Measurements from ENCODE around the gene TTC21B.

Gene TTC21B

DNA sequence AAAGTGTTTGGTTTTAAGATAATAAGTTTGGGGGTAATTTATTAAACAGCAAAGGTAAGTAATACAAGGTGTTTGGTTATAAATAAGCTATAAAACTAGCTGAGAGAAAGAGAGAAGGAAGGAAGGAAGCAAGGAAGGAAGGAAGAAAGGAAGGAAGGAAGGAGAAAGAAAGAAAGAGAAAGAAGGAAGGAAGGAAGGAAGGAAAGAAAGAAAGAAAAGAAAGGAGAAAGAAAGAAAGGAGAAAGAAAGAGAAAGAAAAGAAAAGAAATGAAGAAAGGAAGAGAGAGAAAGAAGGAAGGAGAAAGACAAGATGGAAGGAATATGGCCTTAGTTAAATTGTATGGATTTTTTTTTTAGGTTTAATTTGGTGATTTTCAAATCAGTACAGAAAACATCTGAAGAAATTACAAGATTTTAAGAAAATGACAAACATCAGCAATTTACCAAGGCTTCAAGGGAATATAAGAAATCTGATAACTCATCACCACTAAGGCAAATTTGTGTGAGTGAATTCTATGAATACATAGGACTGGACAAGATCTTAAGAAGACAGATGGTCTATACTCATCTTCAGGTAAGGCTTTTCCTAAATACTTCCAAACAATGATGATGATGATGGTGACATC, 113.1 kb downstream of the TTC21B start:
- Mint-ChIP-seq H3K4me3 (no peak overlapping the region), H3K36me3 (no peaks in the 10 kb centered on the region), H3K9me3 (no peaks in the 10 kb centered on the region), H3K4me1 (no peaks in the 10 kb centered on the region), H3K27me3 (no peaks in the 10 kb centered on the region), H3K27ac (no peak overlapping the region)

- Mint-ChIP-seq H3K27ac (no peak overlapping the region), H3K4me1 (no peaks in the 10 kb centered on the region)
These were observed 114.0 kb downstream of the TTC21B start for GRCh38 chr2:165839610-165840009.

GRCh38 chr2:165837122-165837521, 116.5 kb downstream of the TTC21B start:
- no peaks in the 10 kb centered on the region for H3K4me1 Mint-ChIP-seq
- no peaks in the 10 kb centered on the region for H3K9me3 Mint-ChIP-seq
- H3K27ac Mint-ChIP-seq, result no peak overlapping the region
- H3K4me3 Mint-ChIP-seq, result no peak overlapping the region
- no peaks in the 10 kb centered on the region for H3K36me3 Mint-ChIP-seq
- no peaks in the 10 kb centered on the region for H3K27me3 Mint-ChIP-seq

More at GRCh38 chr2:165839610-165840009, 114.0 kb downstream of the TTC21B start:
- Mint-ChIP-seq H3K27me3 (no peaks in the 10 kb centered on the region), H3K36me3 (no peaks in the 10 kb centered on the region), H3K4me3 (no peak overlapping the region), H3K9me3 (no peaks in the 10 kb centered on the region)

DNA sequence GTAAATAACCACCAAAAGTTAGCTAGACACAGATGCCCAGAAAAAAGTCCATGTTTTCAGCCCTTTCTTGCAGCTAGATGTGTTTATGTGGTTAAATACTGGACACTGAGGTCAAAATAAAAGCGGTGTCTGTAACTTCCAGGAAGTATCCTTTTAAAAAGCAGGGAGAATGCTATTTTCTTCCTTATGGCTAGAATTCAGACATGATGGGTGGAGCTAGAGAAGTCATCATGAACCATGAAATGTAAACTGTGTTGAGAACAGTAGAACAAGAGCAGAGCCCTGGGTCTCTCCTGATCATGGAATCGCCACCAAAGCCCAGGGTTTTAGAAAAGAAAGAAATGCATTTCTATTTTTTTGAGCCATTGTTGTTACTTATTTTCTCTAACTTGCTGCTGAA, 118.2 kb downstream of the TTC21B start:
- Mint-ChIP-seq H3K9me3 (no peaks in the 10 kb centered on the region), H3K36me3 (no peaks in the 10 kb centered on the region), H3K4me3 (no peak overlapping the region), H3K27me3 (no peaks in the 10 kb centered on the region), H3K4me1 (no peaks in the 10 kb centered on the region), H3K27ac (no peak overlapping the region)

DNA sequence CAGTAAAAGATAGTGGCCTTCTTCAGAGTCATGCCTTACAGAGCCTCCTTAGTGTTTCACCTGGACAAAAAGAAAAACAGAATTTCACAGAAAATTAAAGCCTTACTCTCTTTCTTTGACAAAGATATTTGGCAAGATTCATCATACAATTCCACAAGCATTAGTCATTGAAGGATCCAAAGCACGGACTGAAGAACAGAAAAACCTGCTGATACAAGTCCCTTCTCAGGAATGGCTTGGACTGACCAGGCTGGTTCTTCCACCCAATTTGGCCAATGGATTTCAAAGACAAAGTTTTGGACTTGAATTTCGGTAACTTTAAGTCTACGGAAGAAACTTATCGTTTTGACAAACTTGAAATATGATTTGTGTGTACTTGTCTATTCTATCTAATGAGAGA, 120.4 kb downstream of the TTC21B start:
- no peaks in the 10 kb centered on the region for H3K4me1 Mint-ChIP-seq
- no peaks in the 10 kb centered on the region for H3K9me3 Mint-ChIP-seq
- no peak overlapping the region for H3K4me3 Mint-ChIP-seq
- no peaks in the 10 kb centered on the region for H3K36me3 Mint-ChIP-seq
- no peak overlapping the region for H3K27ac Mint-ChIP-seq
- no peaks in the 10 kb centered on the region for H3K27me3 Mint-ChIP-seq

- H3K27ac Mint-ChIP-seq, result no peak overlapping the region
These were observed 125.7 kb downstream of the TTC21B start for GRCh38 chr2:165827921-165828276.

DNA sequence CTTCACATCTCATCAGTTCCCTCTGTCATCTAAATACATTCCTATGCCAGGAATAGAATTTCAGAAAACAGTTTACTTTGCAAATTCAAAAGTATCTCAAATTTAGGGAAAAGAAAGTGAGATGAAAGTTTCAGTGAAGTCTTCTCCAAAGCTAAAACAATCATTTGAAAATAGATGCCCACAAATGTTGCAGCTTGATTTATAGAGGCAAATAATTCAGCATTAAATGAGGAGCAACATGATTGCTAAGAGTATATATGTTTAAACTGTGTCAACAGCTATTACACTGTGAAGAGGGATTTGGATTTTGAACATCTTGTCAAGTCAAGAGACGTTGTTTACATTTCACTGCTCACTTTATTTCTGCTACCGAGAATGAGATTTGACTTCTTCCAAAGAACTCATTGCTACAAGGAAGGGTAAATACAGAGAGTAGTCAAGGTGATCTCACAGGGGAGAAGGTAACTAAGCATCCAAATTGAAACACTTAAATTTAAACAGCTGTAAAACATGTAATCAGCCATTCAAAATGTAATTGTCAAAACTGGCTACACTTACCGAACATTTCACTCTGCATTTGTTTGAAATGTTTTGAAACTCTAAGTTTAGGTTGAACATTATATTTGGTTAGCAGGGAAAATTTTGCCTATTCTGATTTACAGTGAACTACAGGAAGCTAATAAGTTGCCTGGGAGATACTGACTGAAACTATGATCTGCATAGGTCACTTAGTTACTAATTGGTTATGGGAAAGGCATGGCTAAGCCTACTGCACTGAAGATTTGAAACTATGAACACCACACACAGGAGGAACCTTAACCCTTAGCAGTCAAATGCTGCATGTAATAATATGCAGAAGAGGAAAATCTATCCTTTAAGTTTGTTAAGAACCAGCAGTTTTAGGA, 126.3 kb downstream of the TTC21B start:
- Mint-ChIP-seq H3K27ac (no peak overlapping the region), H3K27me3 (peaks cover 15% of the 10 kb centered on the region), H3K4me3 (no peak overlapping the region), H3K4me1 (no peaks in the 10 kb centered on the region), H3K36me3 (no peaks in the 10 kb centered on the region), H3K9me3 (no peaks in the 10 kb centered on the region)

More at GRCh38 chr2:165827921-165828276, 125.7 kb downstream of the TTC21B start:
- H3K4me3 Mint-ChIP-seq, result no peak overlapping the region
- peaks cover 12% of the 10 kb centered on the region for H3K27me3 Mint-ChIP-seq
- no peaks in the 10 kb centered on the region for H3K4me1 Mint-ChIP-seq
- no peaks in the 10 kb centered on the region for H3K36me3 Mint-ChIP-seq
- H3K9me3 Mint-ChIP-seq, result no peaks in the 10 kb centered on the region

GRCh38 chr2:165825041-165825440, 128.5 kb downstream of the TTC21B start:
- no peaks in the 10 kb centered on the region for H3K4me1 Mint-ChIP-seq
- H3K4me3 Mint-ChIP-seq, result no peak overlapping the region
- H3K9me3 Mint-ChIP-seq, result no peaks in the 10 kb centered on the region
- H3K36me3 Mint-ChIP-seq, result no peaks in the 10 kb centered on the region
- H3K27me3 Mint-ChIP-seq, result peaks cover 17% of the 10 kb centered on the region
- no peak overlapping the region for H3K27ac Mint-ChIP-seq

Measured in activated naive CD4-positive, alpha-beta T cell treated with anti-CD3 and anti-CD28 coated beads, Interleukin-2, amount 50 U/mL, for 24 hours (primary cell).